Trophoblast cell (in vitro differentiated cells and primary cell): ENCODE measurements around the gene IRAK1.
A peak's percentile ranks its signal among the peaks of the same experiment; 100 is the strongest.

Source experiments
- DNase-seq, 2 donors: peaks; one replicate each; pipeline ENCODE4 v3.0.0-alpha.2; 2016
- H2AFZ ChIP-seq: 2 replicates; pipeline ENCODE4 v1.6.1; 2013; ENCODE audit warnings: low read length, moderate library complexity, mild to moderate bottlenecking; ENCODE audit not compliant: insufficient read depth, poor library complexity
- H2AK5ac ChIP-seq: 2 replicates; pipeline ENCODE4 v1.6.1; 2013; ENCODE audit warnings: mild to moderate bottlenecking, low read length
- H2BK120ac ChIP-seq: 2 replicates; pipeline ENCODE4 v1.6.1; 2013; ENCODE audit warnings: low read length, mild to moderate bottlenecking, moderate library complexity; ENCODE audit not compliant: insufficient read depth, poor library complexity
- H2BK12ac ChIP-seq: 2 replicates; pipeline ENCODE4 v1.6.1; 2013; ENCODE audit warnings: mild to moderate bottlenecking, low read length, moderate library complexity
- H2BK5ac ChIP-seq: 2 replicates; pipeline ENCODE4 v1.6.1; 2013; ENCODE audit warnings: low read length, low read depth, moderate library complexity, mild to moderate bottlenecking; ENCODE audit not compliant: poor library complexity
- H3K14ac ChIP-seq: 2 replicates; pipeline ENCODE4 v1.6.1; 2013; ENCODE audit warnings: mild to moderate bottlenecking, low read length
- H3K18ac ChIP-seq: 2 replicates; pipeline ENCODE4 v1.6.1; 2013; ENCODE audit warnings: mild to moderate bottlenecking, low read length
- H3K23ac ChIP-seq: 2 replicates; pipeline ENCODE4 v1.6.1; 2013; ENCODE audit warnings: low read length
- H3K27ac ChIP-seq: 2 replicates; pipeline ENCODE4 v1.5.1; 2013; ENCODE audit warnings: low read depth, mild to moderate bottlenecking, inconsistent platforms, low read length, moderate library complexity
- H3K27me3 ChIP-seq: 2 replicates; pipeline ENCODE4 v1.6.1; 2013; ENCODE audit warnings: inconsistent platforms, mild to moderate bottlenecking, low read length, moderate library complexity; ENCODE audit not compliant: insufficient read depth
- H3K36me3 ChIP-seq, 2 experiments: 1 replicate in 1 of 2; 2 replicates in 1 of 2; pipeline ENCODE4 v1.6.1; 2013; ENCODE audit warnings: low read length in 2 of 2, mild to moderate bottlenecking in 2 of 2, moderate library complexity in 1 of 2; ENCODE audit not compliant: insufficient read depth in 2 of 2, control insufficient read depth in 1 of 2
- H3K4ac ChIP-seq: 2 replicates; pipeline ENCODE4 v1.6.1; 2013; ENCODE audit warnings: low read depth, mild to moderate bottlenecking, low read length, moderate library complexity
- H3K4me1 ChIP-seq, 2 experiments: 1 replicate in 1 of 2; 2 replicates in 1 of 2; pipeline ENCODE4 v1.6.1; 2013; ENCODE audit warnings: low read length in 2 of 2, mild to moderate bottlenecking in 2 of 2, moderate library complexity in 1 of 2; ENCODE audit not compliant: insufficient read depth in 2 of 2, control insufficient read depth in 1 of 2
- H3K4me2 ChIP-seq: 2 replicates; pipeline ENCODE4 v1.6.1; 2013; ENCODE audit warnings: inconsistent platforms, mild to moderate bottlenecking, low read length, moderate library complexity
- H3K4me3 ChIP-seq: 2 replicates; pipeline ENCODE4 v1.5.1; 2013; ENCODE audit warnings: mild to moderate bottlenecking, low read depth, low read length, inconsistent platforms
- H3K79me1 ChIP-seq: one replicate; pipeline ENCODE4 v1.6.1; 2013; ENCODE audit warnings: low read length
- H3K79me2 ChIP-seq: 2 replicates; pipeline ENCODE4 v1.6.1; 2013; ENCODE audit warnings: low read length, mild to moderate bottlenecking; ENCODE audit not compliant: control insufficient read depth, insufficient read depth, poor library complexity
- H3K9ac ChIP-seq: 2 replicates; pipeline ENCODE4 v1.6.1; 2013; ENCODE audit warnings: mild to moderate bottlenecking, low read length
- H3K9me3 ChIP-seq: 2 replicates; pipeline ENCODE4 v1.6.1; 2013; ENCODE audit warnings: low read depth, mild to moderate bottlenecking, control low read depth, inconsistent platforms, low read length; ENCODE audit not compliant: insufficient read depth
- H4K12ac ChIP-seq: 2 replicates; pipeline ENCODE4 v1.6.1; 2013; ENCODE audit warnings: low read depth, mild to moderate bottlenecking, low read length, moderate library complexity
- H4K8ac ChIP-seq: 2 replicates; pipeline ENCODE4 v1.6.1; 2013; ENCODE audit warnings: low read depth, mild to moderate bottlenecking, low read length, moderate library complexity
- H4K91ac ChIP-seq: one replicate; pipeline ENCODE4 v1.6.1; 2013; ENCODE audit warnings: low read depth, mild to moderate bottlenecking, low read length, moderate library complexity
- WGBS: extraction: QIAGEN DNeasy Blood & Tissue Kit; methylation state at CpG from one replicate; pipeline ENCODE4 v1.1.7; 2013; ENCODE audit warnings: missing lambda C conversion rate; ENCODE audit not compliant: insufficient read length, insufficient coverage; ENCODE audit errors: extremely low coverage; 5-methylcytosine and 5-hydroxymethylcytosine counted together

IRAK1 gene

DNA sequence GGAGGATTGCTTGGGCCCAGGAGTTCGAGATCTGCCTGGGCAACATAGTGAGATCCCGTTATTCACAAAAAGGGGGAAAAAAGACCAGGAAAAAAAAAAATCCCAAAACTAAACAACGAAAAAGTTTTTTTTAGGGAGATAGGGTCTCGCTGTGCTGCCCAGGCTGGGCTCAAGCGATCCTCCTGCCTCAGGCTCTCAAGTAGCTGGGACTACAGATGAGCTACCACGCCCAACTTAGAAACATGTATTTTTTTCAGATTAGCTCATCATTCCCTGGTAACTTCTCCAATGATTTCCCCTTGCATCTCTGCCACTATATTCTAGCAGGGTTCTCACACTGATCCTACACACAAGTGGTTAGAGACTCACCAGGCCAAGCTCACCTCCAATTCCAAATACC, 24.4 kb upstream of the IRAK1 start:
- Histone ChIP-seq H2AK5ac (no peak overlapping the region), H2BK120ac (no peak overlapping the region), H3K4me1 (peaks cover 0 to 11% of the 10 kb centered on the region in 2 experiments), H2AFZ (no peak overlapping the region), H3K9ac (no peak overlapping the region), H3K27ac (no peak overlapping the region), H4K12ac (no peak overlapping the region), H3K9me3 (no peaks in the 10 kb centered on the region), H2BK12ac (no peak overlapping the region), H3K79me2 (peaks cover 1% of the 10 kb centered on the region), H3K4me3 (no peak overlapping the region), H4K8ac (no peak overlapping the region), H3K36me3 (peaks cover 5 to 7% of the 10 kb centered on the region in 2 experiments), H3K23ac (no peak overlapping the region), H3K18ac (no peak overlapping the region), H3K79me1 (no peaks in the 10 kb centered on the region), H4K91ac (no peak overlapping the region), H2BK5ac (no peak overlapping the region), H3K14ac (no peak overlapping the region), H3K4me2 (no peak overlapping the region), H3K4ac (no peak overlapping the region), H3K27me3 (no peaks in the 10 kb centered on the region)
- DNase-seq: no peak
- no CpG with 5 or more reads among the region's 6 CpGs for WGBS

DNA sequence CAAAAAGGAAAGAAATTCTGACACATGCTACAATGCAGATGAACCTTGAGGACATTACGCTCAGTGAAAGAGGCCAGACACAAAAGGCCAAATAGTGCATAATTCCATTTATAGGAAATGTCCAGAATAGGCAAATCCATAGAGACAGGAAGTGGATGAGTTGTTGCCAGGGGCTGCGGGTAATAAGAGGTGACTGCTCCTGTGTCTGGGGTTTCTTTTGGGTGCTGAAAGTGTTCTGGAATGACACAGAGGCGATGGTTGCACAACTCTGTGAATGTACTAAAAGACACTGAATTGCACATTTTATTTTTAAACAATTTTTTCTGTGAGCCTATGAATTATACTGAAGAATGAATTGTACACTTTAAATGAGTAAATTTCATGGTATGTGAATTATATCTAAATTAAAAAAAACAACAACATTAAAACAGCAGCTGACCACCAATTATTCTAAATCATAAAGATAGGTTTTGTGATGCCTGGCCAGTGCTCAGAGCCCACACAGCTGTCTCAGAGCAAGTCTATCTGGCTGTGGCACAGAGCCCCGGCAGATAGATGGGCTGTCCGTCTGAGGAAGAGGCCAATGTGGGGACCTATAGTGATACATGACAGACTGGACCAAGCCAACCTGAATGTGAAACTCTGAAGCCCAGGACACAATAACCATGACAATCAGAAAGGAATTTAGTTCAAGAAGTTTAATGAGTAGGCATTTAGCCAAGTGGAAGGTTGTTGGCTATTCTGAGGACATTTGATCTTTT, 23.5 kb upstream of the IRAK1 start:
- no peak overlapping the region for H2AK5ac ChIP-seq
- peaks cover 2 to 5% of the 10 kb centered on the region in 2 experiments for H3K36me3 ChIP-seq
- no peak overlapping the region for H4K91ac ChIP-seq
- no peak overlapping the region for H4K8ac ChIP-seq
- no CpG with 5 or more reads among the region's 5 CpGs for WGBS
- no peak overlapping the region for H3K4me3 ChIP-seq
- peaks cover 0 to 10% of the 10 kb centered on the region in 2 experiments for H3K4me1 ChIP-seq
- DNase-seq: peak in 1 of 2 donors; percentile 17
- no peak overlapping the region for H3K4ac ChIP-seq
- no peak overlapping the region for H3K27ac ChIP-seq
- peaks cover 1% of the 10 kb centered on the region for H3K79me2 ChIP-seq
- H2BK12ac ChIP-seq: no peak overlapping the region
- H2BK5ac ChIP-seq: no peak overlapping the region
- no peak overlapping the region for H3K23ac ChIP-seq
- H3K9me3 ChIP-seq: no peaks in the 10 kb centered on the region
- H3K18ac ChIP-seq: no peak overlapping the region
- no peak overlapping the region for H2AFZ ChIP-seq
- H4K12ac ChIP-seq: no peak overlapping the region
- no peak overlapping the region for H3K9ac ChIP-seq
- no peak overlapping the region for H2BK120ac ChIP-seq
- no peaks in the 10 kb centered on the region for H3K79me1 ChIP-seq
- no peaks in the 10 kb centered on the region for H3K27me3 ChIP-seq
- no peak overlapping the region for H3K4me2 ChIP-seq
- H3K14ac ChIP-seq: no peak overlapping the region

DNA sequence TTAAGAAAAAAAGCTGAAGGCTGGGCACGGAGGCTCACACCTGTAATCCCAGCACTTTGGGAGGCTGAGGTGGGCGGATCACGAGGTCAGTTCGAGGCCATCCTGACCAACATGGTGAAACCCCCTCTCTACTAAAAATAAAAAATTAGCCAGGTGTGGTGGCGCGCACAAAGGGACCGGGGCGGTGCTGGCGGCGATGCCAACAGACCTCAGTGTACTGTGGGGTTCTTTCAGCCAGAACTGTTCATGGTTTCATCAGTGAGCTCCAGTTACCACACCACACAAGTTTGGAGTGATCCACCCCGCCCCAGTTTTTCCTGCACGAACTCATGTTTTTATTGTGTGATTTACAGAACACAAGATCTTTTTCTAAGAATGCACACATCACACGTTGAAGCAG, 21.2 kb upstream of the IRAK1 start:
- Histone ChIP-seq H4K8ac (no peak overlapping the region), H3K4me1 (peaks cover 0 to 8% of the 10 kb centered on the region in 2 experiments), H3K27ac (no peak overlapping the region), H2BK5ac (no peak overlapping the region), H4K12ac (no peak overlapping the region), H3K18ac (no peak overlapping the region), H3K27me3 (no peaks in the 10 kb centered on the region), H4K91ac (no peak overlapping the region), H2AFZ (no peak overlapping the region), H3K23ac (no peak overlapping the region), H3K9ac (no peak overlapping the region), H3K14ac (no peak overlapping the region), H2AK5ac (no peak overlapping the region), H3K4ac (no peak overlapping the region), H2BK120ac (no peak overlapping the region), H3K79me1 (no peaks in the 10 kb centered on the region), H3K36me3 (peaks cover 2% of the 10 kb centered on the region in 2 experiments), H3K4me2 (no peak overlapping the region), H3K9me3 (no peaks in the 10 kb centered on the region), H2BK12ac (no peak overlapping the region), H3K79me2 (peaks cover 1% of the 10 kb centered on the region), H3K4me3 (no peak overlapping the region)
- DNase-seq: no peak
- no CpG with 5 or more reads among the region's 13 CpGs for WGBS

DNA sequence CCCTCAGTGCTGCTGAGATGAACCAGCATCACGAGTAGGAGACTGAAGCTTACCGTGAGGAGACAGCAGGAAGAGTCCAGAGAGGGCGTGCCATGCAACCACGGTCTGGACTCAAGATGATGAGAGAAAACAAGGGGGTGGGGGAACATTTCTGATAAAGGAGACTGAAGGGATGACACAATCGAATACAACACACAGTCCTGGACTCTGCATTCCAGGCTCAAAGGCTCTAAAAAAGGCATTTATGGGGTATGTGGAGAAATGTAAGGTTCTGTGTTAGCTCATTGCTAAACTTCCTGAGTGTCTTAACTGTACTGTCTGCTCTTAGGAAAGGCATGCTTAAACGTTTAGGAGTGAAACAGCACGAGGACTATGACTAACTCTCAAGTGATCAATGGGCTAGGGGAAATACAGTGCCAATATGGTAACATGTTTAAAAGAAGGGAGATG, 20.6 kb upstream of the IRAK1 start:
- Histone ChIP-seq H3K23ac (no peak overlapping the region), H3K9ac (no peak overlapping the region), H3K4me2 (no peak overlapping the region), H3K79me1 (no peaks in the 10 kb centered on the region), H3K18ac (no peak overlapping the region), H4K91ac (no peak overlapping the region), H3K27ac (no peak overlapping the region), H4K12ac (no peak overlapping the region), H3K36me3 (peaks cover 2% of the 10 kb centered on the region in 2 experiments), H2BK5ac (no peak overlapping the region), H3K4me1 (peaks cover 0 to 8% of the 10 kb centered on the region in 2 experiments), H3K9me3 (no peaks in the 10 kb centered on the region), H3K79me2 (peaks cover 1% of the 10 kb centered on the region), H2AK5ac (no peak overlapping the region), H4K8ac (no peak overlapping the region), H2BK12ac (no peak overlapping the region), H2BK120ac (no peak overlapping the region), H3K14ac (no peak overlapping the region), H3K4ac (no peak overlapping the region), H3K4me3 (no peak overlapping the region), H2AFZ (no peak overlapping the region), H3K27me3 (no peaks in the 10 kb centered on the region)
- WGBS: no CpG with 5 or more reads among the region's 7 CpGs
- peak in 1 of 2 donors; percentile 28 for DNase-seq
